A549 treated with AZD9567 at 1 μM for 4 hours (cell line): ENCODE results near the gene ZNF556. TPM values are rescaled to one million over a fixed set of nuclear protein-coding genes. Genes with fewer than 3 reads are reported as not detected.

Experiments used
- total RNA-seq: library from RNA; stranded (reverse); fragments of 200-300 nt; extraction: Qiagen RNA extraction; gene quantifications from 5 replicates; pipeline ENCODE4 v1.2.3, GENCODE V29; 2022; ENCODE audit not compliant: insufficient read depth

The ZNF556 gene
- 0.02 to 0.08 TPM (median 0.05 TPM) in 4 of 5 replicates, not detected in the other for total RNA-seq

GRCh38 chr19:2867025-2867991, at the start of gene ZNF556:
Gene ZNF556 (plus strand): TSS chr19:2867335. CDS start chr19:2867422, 87 bp downstream.

DNA sequence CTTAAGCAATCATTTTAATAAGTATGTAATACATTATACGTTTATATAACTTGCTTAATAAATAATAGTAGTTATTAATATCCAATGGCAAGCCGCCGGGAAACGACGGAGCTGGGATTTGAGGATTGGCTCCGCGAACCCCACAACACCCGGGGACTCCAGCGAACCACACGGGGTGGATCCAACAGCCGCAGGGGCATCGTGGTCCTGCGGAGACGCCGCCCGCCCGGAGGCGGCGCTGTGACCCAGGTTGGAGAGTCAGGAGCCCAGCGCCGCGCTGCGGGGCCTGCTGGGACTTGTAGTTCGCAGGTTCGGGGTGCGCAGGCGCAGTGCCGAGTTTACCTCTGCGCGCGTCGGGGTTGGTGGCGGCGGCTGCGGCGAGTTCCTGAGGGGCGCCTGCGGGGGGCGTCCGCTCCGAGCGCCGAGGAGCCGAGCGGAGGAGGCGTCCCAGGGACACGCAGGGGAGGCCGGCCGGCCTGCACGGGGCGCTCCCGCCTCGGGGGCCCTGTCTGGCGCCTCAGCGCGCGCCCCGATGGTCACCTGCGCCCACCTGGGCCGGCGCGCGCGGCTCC, 47.5 kb upstream of the ZNF556 start, which contains the start of gene ZNF554:
Gene ZNF554, plus strand, starts transcription at position 329 of the 572 bp plus-strand sequence. Its CDS starts 204 bp downstream, at position 533.

GRCh38 chr19:2840794-2841791, 26.0 kb upstream of the ZNF556 start, which contains the start of gene ZNF555:
Gene ZNF555 (plus strand): TSS chr19:2841475. CDS start chr19:2841573, 98 bp downstream.

DNA sequence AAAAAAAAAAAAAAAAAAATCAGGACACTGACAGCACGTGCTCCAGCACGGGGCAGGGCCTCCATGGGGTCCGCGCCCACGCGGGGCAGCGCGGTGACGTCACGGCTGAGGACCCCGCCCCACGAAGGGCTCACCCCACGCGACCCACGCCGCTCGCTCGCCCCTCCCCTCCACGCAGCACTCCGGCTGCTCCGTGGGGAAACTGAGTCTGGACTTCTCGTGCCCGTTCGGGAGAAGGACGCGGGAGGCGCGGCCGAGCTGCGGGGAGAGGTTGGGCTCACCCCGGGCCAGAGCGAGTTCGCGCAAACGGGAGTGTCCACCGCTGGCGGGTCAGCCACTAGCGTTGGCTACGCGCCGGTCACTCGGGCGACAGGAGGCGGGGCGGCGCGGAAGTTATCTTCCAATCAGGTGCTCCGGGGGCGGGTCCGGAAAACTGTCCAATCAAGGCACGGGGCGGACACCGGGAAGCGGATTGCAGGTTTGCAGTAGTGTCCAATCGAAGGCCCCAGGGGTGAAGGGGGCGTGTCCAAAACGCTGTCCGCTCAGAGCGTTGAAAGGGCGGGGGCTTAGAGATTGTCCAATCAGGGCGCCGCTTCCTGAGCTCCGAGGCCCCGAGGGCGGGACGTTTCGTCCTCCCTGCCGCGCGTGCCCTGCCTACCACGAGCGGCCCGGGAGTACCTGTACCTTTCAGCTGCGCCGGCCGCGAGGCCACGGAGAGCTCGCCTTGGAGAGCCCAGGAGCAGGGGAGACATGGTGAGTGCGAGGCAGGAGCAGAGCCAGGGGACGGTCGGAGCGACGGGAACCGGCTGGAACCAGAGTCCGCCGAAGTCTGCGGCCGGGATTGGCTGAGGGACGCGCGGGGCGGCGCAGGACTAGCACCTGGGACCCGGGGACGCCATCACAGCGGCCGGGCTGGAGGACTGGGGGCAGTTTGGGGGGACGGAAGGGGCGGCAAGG, 33.4 kb downstream of the ZNF556 start, which contains the start of gene ZNF57:
Gene ZNF57, plus strand, starts transcription at position 633 of the 957 bp plus-strand sequence. Its CDS starts 118 bp downstream, at position 751.

Other genes starting within 250 kb of the ZNF556 start
- 0.03 to 0.08 TPM (median 0.05 TPM) in 4 of 5 replicates, not detected in the other for gene GNG7, start 164.6 kb upstream of the ZNF556 start, total RNA-seq
- gene DIRAS1, start 146.0 kb upstream of the ZNF556 start, total RNA-seq = 3.4 to 5.8 TPM (median 4.0 TPM) in 5 replicates
- 27.1 to 33.0 TPM (median 29.3 TPM) in 5 replicates for gene SLC39A3, start 127.3 kb upstream of the ZNF556 start, total RNA-seq
- gene SGTA, start 84.1 kb upstream of the ZNF556 start, total RNA-seq = 68.4 to 76.2 TPM (median 69.3 TPM) in 5 replicates
- 76.4 to 105 TPM (median 98.7 TPM) in 5 replicates for gene THOP1, start 81.8 kb upstream of the ZNF556 start, total RNA-seq
- 0.87 to 1.3 TPM (median 1.1 TPM) in 5 replicates for gene ZNF554, start 47.5 kb upstream of the ZNF556 start, total RNA-seq
- gene ZNF555, start 25.9 kb upstream of the ZNF556 start, total RNA-seq = 1.5 to 2.5 TPM (median 2.4 TPM) in 5 replicates
- 2.6 to 3.1 TPM (median 2.8 TPM) in 5 replicates for gene ZNF57, start 33.6 kb downstream of the ZNF556 start, total RNA-seq
- gene ZNF77, start 77.6 kb downstream of the ZNF556 start, total RNA-seq = 1.6 to 2.1 TPM (median 1.8 TPM) in 5 replicates
- 3.9 to 6.0 TPM (median 5.4 TPM) in 4 of 5 replicates, not detected in the other for gene TLE6, start 110.2 kb downstream of the ZNF556 start, total RNA-seq
- gene TLE2, start 161.9 kb downstream of the ZNF556 start, total RNA-seq = 2.5 to 2.9 TPM (median 2.7 TPM) in 5 replicates
- 191 to 242 TPM (median 235 TPM) in 5 replicates for gene TLE5, start 195.2 kb downstream of the ZNF556 start, total RNA-seq
- gene GNA11, start 227.0 kb downstream of the ZNF556 start, total RNA-seq = 31.2 to 34.3 TPM (median 33.7 TPM) in 5 replicates